ENCODE data around the gene KDM2A.
"Not testable (repeated sequence)": the region's sequence is repeated elsewhere in the genome, so short reads cannot be mapped to it uniquely, and the experiment has no call there.

KDM2A gene

DNA sequence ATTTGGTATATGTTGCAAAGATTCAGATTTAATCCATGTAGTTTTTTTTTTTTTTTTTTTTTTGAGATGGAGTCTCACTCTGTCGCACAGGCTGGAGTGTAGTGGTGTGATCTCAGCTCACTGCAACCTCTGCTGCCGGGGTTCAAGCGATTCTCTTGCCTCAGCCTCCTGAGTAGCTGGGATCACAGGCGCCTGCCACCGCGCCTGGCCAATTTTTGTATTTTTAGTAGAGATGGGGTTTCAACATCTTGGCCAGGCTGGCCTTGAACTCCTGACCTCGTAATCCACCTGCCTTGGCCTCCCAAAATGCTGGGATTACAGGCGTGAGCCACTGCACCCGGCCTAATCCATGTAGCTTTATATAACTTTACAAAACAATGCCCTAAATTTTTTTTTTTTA, 49.8 kb downstream of the KDM2A start:
- DNase-seq (ENCODE audit: low read depth): not testable (repeated sequence)

DNA sequence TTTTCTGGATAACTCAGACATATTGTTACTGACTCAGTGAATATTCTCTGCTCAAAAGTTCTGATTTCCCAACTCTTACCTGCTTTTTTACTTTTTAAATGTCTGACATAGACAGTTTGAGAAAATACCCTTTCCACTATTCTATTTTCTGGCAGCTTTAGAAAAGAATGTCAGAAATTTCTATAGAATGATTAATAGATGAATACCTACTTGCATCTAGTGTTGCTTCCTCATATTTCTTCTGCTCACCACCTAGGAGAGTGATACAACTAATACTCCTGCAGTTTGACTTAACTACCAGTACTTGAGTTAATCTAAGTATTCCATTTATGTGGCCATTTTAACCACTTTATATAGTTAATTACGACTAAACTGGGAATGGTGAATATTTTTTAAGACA, 55.2 kb downstream of the KDM2A start:
- DNase-seq (ENCODE audit: low read depth): no peak

DNA sequence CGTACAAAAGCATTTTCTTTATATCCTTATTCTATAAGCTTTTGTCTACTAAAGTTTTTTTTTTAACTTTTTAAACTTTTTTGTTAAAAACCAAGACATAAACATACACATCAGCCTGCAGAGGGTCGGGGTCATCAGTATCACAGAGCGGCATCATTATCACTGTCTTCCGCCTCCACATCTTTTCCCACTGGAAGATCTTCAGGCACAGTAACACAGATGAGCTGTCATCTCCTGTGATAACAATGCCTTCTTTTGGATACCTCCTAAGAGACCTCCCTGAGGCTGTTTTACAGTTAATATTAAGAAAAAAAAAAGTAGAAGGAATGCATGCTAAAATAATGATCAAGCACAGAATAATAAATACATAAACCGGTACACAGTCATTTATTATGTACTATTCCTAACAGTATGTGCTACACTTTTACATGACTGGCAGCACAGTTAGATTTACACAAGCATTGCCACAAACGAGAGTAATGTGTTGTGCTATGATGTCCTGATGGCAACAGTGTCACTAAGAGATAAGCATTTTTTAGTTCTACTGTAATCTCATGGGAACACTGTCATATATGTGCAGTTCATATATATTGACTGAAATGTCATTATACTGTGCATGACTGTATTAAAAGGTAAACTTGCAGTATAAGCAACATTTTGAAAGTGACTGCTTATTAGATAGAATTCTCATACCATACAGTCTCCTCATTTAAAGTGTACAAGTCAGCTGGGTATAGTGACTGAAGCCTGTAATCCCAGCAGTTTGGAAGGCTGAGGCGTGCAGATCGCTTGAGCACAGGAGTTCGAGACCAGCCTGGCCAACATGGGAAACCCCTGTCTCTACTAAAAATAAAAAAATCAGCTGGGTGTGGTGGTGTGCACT, 58.6 kb downstream of the KDM2A start:
- DNase-seq (ENCODE audit: low read depth): no peak

DNA sequence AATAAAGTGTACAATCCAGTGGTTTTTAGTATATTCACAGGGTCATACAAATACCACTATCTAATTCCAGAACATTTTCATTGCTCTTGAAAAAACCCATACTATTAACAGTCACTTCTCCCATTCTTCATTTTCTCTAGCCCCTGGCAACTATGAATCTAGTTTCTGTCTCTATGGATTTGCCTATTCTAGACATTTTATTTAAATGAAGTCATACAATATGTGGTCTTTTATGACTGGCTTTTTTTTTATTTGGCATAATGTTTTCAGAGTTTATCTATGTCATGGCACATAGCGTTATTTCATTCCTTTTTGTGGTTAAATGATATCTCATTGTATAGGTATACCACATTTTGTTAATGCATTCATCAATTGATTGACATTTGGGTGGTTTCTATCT, 59.4 kb downstream of the KDM2A start:
- no peak for DNase-seq (ENCODE audit: low read depth)

DNA sequence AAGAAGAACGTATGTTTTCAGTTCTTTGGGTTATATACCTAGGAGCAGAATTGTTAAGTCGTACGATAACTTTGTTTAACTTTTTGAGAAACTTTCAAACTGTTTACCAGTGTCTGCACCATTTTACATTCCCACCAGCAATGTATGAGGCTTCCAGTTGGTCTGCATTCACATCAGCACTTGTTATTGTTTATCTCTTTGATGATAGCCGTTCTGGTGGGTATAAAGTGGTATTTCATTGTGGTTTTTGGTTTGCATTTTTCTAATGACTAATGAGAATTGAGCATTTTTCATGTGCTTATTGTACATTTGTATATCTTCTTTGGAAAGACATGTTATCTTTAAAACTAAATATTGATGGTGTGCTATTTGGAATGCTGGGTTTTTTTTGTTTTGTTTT, 59.8 kb downstream of the KDM2A start:
- no peak for DNase-seq (ENCODE audit: low read depth)

DNA sequence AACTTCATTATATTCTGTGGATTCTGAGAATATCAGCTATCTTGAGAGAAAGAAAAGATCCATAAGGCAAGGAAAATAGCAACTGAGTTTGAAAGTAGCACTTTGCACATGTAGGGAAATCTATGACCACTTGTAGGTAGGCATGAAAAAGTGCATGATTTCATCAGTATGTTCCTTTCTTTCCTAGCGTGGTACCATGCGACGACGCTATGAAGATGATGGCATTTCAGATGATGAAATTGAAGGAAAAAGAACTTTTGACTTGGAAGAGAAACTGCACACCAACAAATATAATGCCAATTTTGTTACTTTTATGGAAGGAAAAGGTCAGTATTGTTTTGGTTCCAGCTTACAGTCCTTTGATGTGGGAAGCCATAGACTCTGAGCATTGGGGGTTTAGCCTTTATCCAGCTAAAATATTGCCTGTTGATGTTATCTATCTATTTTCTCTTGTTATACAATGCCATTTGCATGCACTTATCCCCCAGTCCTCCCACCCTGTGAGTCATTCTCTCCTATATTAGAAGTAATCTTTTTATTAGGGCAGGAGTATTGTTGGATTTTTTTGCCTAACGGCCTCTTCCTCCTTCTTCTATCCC, 60.9 kb downstream of the KDM2A start:
- no peak for DNase-seq (ENCODE audit: low read depth)

GRCh38 chr11:67194096-67194495, 75.0 kb downstream of the KDM2A start:
- no peak for DNase-seq (ENCODE audit: low read depth)

- no peak for DNase-seq (ENCODE audit: low read depth)
Measured at GRCh38 chr11:67195971-67196456, 77.0 kb downstream of the KDM2A start.

GRCh38 chr11:67197606-67198005, 78.5 kb downstream of the KDM2A start:
- DNase-seq (ENCODE audit: low read depth): no peak

GRCh38 chr11:67198781-67199180, 79.7 kb downstream of the KDM2A start:
- DNase-seq (ENCODE audit: low read depth): not testable (repeated sequence)

- no peak for DNase-seq (ENCODE audit: low read depth)
Measured at GRCh38 chr11:67199751-67200150, 80.7 kb downstream of the KDM2A start.

GRCh38 chr11:67202028-67202427, 83.0 kb downstream of the KDM2A start:
- no peak for DNase-seq (ENCODE audit: low read depth)

- DNase-seq (ENCODE audit: low read depth): no peak
Measured at GRCh38 chr11:67204822-67205221, 85.8 kb downstream of the KDM2A start.

- DNase-seq (ENCODE audit: low read depth): not testable (repeated sequence)
Measured at GRCh38 chr11:67209222-67209621, 90.2 kb downstream of the KDM2A start.

DNA sequence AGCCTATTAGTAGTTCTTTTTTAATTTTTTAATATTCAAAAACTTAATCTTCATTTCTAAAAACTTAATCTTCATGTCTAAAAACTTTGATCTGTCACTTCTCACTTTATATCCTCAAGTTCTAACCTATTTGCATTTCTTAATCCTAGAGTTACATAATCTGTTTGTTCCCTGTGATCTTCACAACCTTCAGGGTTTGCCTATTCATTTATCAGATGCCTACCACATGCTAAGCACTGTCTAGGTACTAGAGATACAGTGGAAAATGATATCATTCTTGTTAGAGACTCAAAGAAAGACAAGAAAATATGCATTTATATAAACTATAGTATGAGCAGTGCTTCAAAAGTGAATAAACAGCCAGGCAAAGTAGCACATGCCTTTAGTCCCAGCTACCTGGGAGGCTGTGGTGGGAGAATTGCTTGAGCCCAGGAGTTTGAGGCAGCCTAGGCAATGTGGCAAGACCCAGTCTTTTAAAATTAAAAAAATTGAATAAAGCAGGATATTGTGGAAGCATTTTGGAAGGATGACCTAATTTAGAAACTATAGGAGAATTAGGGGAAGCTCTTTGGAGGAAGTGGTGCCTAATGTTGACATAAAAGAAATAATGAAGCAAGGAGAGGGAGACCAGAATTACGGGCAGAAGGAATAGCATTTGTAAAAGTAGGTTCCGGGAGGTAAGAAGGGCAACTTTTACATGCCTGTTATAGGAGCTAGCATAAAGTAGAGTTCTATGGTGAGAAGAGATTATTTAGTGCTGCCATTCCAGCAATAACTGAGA, 92.8 kb downstream of the KDM2A start:
- DNase-seq (ENCODE audit: low read depth): no peak

DNA sequence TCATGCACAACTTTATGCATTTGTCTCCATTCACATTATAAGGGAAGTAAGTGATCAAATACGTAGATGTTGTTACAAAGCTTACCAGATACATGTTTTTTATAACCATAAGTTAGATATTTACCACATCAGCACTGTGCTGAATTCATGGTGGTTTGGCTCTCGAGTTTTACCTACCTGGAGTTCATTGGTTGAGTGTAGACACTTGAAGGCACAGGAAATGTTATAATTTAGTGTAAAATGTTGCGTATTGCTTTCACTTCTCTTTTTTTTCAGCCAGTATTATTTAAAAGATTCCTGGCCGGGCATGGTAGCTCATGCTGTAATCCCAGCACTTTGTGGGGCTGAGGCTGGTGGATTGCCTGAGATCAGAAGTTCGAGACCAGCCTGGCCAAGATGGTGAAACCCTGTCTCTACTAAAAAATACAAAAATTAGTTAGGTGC, 94.1 kb downstream of the KDM2A start:
- no peak for DNase-seq (ENCODE audit: low read depth)

- DNase-seq (ENCODE audit: low read depth): no peak
Measured at GRCh38 chr11:67227726-67228125, 108.7 kb downstream of the KDM2A start.

DNA sequence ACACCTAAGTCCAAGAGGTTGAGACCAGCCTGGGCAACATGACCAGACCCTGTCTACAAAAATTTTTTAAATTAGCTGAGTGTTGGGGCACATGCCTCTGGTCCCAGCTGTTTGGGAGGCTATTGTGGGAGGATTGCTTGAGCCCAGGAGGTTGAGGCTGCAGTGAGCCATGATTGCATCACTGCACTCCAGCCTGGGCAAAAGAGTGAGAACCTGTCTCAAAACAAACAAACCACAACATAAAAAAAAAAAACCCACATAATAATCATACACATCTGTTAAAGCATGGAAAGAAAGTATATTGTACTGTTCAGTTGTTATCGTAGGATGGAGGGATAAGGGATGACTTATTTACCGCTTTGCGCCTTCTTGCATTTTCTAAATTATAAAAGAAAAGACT, 111.3 kb downstream of the KDM2A start:
- no peak for DNase-seq (ENCODE audit: low read depth)

DNA sequence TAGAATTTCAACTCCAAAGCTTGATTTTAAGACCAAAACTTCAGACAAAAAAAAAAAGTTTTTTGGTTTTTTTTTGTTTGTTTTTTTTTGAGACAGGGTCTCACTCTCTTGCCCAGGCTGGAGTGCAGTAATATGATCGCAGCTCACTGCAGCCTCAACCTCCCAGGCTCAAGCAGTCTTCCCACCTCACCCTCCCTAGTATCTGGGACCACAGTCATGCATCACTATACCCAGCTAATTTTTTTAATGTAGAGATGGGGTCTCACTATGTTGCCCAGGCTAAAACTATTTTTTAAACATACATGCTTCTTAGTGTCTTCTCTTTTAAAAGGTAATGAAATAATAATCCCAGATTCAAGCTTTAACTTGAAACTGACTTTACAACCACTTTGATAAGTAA, 111.8 kb downstream of the KDM2A start:
- no peak for DNase-seq (ENCODE audit: low read depth)

GRCh38 chr11:67233584-67234190, 114.6 kb downstream of the KDM2A start:
- DNase-seq (ENCODE audit: low read depth): no peak

DNA sequence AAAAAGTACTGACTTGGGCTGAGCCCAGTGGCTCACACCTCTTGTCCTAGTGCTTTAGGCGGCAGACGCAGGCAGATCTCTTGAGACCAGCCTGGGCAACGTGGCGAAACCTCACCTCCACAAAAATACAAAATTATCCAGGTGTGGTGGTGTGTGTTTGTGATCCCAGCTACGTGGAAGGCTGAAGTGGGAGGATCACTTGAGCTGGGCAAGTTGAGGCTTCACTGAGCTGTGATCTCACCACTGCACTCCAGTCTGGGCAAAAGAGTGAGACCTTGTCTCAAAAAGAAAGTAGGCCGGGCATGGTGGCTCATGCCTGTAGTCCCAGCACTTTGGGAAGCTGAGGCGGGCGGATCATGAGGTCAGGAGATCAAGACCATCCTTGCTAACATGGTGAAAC, 115.5 kb downstream of the KDM2A start:
- DNase-seq (ENCODE audit: low read depth): not testable (repeated sequence)

DNA sequence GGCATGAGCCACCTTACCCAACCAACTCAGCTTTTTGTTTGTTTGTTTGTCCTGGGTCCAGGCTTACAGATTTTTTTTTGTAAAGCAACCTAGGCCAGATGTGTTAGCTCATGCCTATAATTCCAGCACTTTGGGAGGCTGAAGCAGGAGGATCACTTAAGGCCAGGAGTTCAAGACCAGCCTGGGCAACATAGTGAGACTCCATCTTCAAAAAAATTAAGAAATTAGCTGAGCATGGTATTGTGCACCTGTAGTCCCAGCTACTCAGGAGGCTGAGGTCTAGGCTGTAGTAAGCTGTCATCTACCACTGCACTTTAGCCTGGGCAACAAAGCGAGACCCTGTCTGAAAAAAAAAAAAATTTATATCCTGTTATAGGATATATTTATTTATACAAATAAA, 118.5 kb downstream of the KDM2A start:
- no peak for DNase-seq (ENCODE audit: low read depth)
